Activated CD4-positive, alpha-beta T cell treated with anti-CD3 and anti-CD28 coated beads, Interleukin-2, amount 10 ng/mL, durations not matched to agents 24 days and 14 days (primary cell): ENCODE data around the gene FBH1. TPM values are rescaled to one million over a fixed set of nuclear protein-coding genes. Genes with fewer than 3 reads are reported as not detected.
A peak's percentile ranks its signal among the peaks of the same experiment; 100 is the strongest.

Experiments used
- DNase-seq: peaks from one replicate; pipeline ENCODE4 v3.0.0; 2022
- H3K27ac Mint-ChIP-seq: one replicate; pipeline ENCODE4 v1.8.0; 2022; ENCODE audit warnings: mild to moderate bottlenecking, mixed read lengths
- H3K27me3 Mint-ChIP-seq: one replicate; pipeline ENCODE4 v1.8.0; 2022; ENCODE audit warnings: mixed read lengths
- H3K36me3 Mint-ChIP-seq: one replicate; pipeline ENCODE4 v1.8.0; 2022; ENCODE audit warnings: low read depth, mild to moderate bottlenecking, mixed read lengths
- H3K4me1 Mint-ChIP-seq: one replicate; pipeline ENCODE4 v1.8.0; 2021; ENCODE audit warnings: mixed read lengths
- H3K4me3 Mint-ChIP-seq: one replicate; pipeline ENCODE4 v1.8.0; 2022; ENCODE audit warnings: mild to moderate bottlenecking, moderate library complexity, mixed read lengths
- H3K9me3 Mint-ChIP-seq: one replicate; pipeline ENCODE4 v1.8.0; 2021; ENCODE audit warnings: mixed read lengths
- intact Hi-C: fragments of 100-400 bp; cut with micrococcal nuclease; formaldehyde crosslinking; loops from one replicate; pipeline ENCODE4 v1.15.1; 2023
- total RNA-seq: library from RNA; stranded (reverse); gene quantifications from 2 replicates; pipeline ENCODE4 v1.2.3, GENCODE V29; 2022

The FBH1 gene
- total RNA-seq, 1 donor from 2014 or later: 58.4 TPM

DNA sequence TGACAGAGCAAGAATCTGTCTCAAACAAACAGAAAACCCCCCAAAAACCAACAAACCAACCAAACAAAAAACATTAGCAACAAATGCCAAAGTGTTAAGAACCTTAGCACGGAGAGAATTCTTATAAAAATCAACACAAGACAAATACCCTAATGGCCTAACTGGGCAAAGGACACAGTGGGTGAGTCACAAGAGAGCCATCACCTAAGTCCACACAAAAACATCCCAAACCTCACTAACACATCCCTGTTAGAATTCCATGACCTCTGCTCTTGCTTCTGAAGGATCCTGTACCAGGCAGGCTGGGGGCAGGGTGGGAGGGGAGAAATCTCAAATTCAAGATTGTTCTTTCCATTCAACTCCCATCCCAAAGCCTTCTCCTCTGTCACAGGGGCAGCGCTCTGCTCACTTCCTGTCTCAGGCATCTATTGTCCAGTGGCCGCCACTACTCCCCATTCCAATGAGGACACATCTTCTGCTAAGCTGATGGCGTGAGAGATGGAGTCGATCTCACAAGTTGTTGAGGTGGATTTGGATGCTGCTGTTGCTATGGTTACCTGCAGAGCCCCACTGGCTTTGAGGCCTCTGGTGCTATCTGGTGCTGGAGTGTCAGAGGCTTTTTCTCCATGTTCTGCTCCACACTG, 78.1 kb downstream of the FBH1 start:
- H3K36me3 Mint-ChIP-seq: peaks cover 30% of the 10 kb centered on the region
- no peak overlapping the region for H3K4me3 Mint-ChIP-seq
- no peak overlapping the region for H3K27ac Mint-ChIP-seq
- no peaks in the 10 kb centered on the region for H3K9me3 Mint-ChIP-seq
- H3K4me1 Mint-ChIP-seq: peaks cover 28% of the 10 kb centered on the region
- H3K27me3 Mint-ChIP-seq: no peaks in the 10 kb centered on the region
- no peak for DNase-seq
- intact Hi-C loops: no loop called here

DNA sequence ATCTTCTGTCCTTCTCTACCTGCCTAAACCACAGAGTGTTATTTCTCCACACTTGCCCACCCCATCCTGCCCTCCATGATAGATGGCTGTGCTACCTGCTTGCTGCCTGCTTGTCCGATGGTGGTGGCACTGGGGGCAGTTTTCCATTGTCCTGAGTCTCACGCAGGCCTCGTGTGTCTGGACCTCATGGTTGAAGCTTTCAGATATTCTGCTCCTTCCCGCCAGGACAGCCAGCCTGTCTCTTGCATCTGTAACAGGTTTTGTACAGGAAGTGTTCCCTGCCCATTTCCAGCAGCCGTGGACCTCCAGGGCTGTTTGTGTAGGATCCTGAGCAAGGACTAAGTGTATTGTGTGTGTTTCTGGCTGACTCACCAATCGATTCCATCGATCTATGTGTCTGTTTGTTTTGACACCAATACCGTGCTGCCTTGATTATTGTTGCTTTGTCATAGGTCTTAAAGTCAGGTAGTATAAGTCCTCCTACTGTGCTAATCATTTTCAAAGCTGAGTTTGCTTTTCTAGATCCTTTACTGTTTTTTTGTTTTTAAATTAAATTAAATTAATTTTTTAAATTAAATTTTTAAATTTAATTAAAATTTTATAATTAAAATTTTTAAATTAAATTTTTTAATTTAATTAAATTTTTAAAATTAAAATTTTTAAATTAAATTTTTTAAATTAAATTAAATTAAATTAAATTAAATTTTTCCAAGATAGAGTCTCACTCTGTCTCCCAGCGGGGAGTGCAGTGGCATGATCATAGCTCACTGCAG, 78.8 kb downstream of the FBH1 start:
- intact Hi-C loops: no loop called here
- peaks cover 29% of the 10 kb centered on the region for H3K4me1 Mint-ChIP-seq
- H3K4me3 Mint-ChIP-seq: no peak overlapping the region
- no peaks in the 10 kb centered on the region for H3K27me3 Mint-ChIP-seq
- no peaks in the 10 kb centered on the region for H3K9me3 Mint-ChIP-seq
- peaks cover 25% of the 10 kb centered on the region for H3K36me3 Mint-ChIP-seq
- H3K27ac Mint-ChIP-seq: no peak overlapping the region
- no peak for DNase-seq

DNA sequence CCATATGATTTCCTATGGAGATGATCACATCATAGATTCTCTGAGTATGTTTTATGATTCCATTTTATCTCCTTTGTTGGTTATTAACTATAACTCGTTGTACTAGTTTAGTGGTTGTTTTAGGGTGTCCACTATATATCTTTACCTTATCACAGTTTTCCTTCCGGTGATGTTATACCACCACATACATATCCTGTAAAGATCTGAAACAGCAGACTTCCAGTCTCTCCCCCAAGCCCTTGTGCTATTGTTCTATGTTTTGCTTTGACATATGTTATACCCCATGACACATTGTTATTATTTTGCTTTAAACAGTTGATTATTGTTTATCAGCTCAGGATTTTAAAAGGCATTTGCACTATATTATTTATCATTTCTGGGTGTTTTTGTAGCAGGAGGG, 80.0 kb downstream of the FBH1 start:
- H3K27ac Mint-ChIP-seq: no peak overlapping the region
- DNase-seq: no peak
- H3K27me3 Mint-ChIP-seq: no peaks in the 10 kb centered on the region
- intact Hi-C loops: no loop called here
- H3K36me3 Mint-ChIP-seq: peaks cover 25% of the 10 kb centered on the region
- H3K9me3 Mint-ChIP-seq: no peaks in the 10 kb centered on the region
- H3K4me1 Mint-ChIP-seq: peaks cover 34% of the 10 kb centered on the region
- no peak overlapping the region for H3K4me3 Mint-ChIP-seq

DNA sequence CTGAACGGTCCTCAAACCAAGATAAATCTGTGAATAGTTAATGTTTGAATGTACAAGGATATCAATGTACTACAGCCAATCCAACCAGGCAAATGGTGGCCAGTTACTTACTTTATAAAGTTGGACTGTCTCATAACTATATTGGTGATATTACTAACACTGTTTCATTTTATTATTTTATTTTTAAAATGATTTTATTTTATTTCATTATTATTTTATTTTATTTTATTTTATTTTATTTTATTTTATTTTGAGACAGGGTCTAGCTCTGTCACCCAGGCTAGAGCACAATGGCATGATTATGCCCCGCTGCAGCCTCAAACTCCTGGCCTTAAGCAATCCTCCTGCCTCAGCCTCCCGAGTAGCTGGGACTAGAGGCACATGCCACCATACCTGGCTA, 80.5 kb downstream of the FBH1 start:
- no peak for DNase-seq
- H3K4me1 Mint-ChIP-seq: peaks cover 39% of the 10 kb centered on the region
- intact Hi-C loops: no loop called here
- no peaks in the 10 kb centered on the region for H3K27me3 Mint-ChIP-seq
- H3K4me3 Mint-ChIP-seq: no peak overlapping the region
- H3K9me3 Mint-ChIP-seq: no peaks in the 10 kb centered on the region
- H3K36me3 Mint-ChIP-seq: peaks cover 24% of the 10 kb centered on the region
- no peak overlapping the region for H3K27ac Mint-ChIP-seq

DNA sequence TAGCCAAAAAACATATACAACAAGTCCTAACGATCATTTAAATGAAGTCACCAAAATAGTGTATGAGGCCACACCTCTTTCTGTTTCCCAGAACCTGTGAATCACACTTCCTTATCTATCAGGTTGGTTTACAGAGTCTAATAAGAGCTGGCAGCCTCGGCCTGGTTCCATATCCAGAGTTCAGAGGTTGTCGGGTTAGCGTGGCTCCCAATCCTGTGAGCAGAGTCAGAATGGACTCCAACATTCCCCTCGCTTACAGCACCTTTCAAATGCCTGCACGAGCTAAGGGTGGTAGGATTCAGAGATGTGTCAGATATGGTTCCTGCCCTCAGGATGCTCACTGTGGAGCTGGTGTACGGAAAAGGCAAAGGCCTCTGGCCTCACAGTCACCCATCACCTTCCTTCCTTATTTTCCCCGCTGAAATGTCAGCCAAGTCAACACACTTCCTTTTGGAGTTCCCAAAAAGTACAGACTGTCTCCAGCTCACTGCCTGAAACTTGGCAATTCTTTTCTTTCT, 81.3 kb downstream of the FBH1 start:
- DNase-seq: peak; percentile 67
- Mint-ChIP-seq H3K27me3 (no peaks in the 10 kb centered on the region), H3K4me1 (peaks cover 46% of the 10 kb centered on the region), H3K9me3 (no peaks in the 10 kb centered on the region), H3K27ac (peak overlapping the region; percentile 59), H3K36me3 (peaks cover 28% of the 10 kb centered on the region), H3K4me3 (peak overlapping the region; percentile 58)
- intact Hi-C loops: no loop called here

DNA sequence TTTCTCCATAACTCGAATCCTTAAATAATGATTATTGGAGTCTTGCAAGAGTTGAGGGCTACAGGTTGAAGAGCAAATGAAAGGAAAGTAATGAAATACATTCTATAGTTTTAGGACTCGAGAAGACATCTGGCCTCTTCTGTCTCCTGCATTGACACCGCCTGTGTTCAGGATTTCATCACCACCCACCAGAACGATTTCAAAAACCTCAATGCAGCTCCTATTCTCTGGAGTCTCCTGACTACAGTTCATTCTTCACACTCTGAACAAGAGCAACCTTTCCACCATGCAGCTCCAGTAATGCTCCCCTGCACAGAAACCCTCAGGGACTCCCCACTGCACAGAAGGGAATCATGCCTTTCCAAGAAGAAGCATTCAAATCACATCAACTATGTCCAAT, 81.8 kb downstream of the FBH1 start:
- intact Hi-C loops: no loop called here
- Mint-ChIP-seq H3K4me3 (peak overlapping the region; percentile 58), H3K27ac (peak overlapping the region; percentile 43), H3K27me3 (no peaks in the 10 kb centered on the region), H3K36me3 (peaks cover 30% of the 10 kb centered on the region), H3K4me1 (peaks cover 48% of the 10 kb centered on the region), H3K9me3 (no peaks in the 10 kb centered on the region)
- DNase-seq: no peak

DNA sequence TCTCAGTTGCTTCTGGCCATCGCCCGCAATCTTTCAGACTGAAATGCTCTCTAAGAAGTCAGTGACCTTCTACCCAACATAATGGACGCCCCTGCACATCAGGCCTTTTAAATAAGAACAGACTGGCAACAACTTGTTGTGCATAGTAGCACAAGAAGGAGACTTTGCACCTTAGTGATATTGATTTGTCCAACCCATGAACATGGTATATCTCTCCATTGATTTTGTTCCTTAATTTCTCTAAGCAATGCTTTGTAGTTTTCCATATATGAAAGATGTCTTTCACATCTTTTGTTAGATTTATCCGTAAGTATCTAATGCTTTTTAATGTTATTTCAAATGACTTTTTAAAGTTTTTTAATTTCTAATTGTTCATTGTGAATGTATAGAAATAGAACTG, 83.0 kb downstream of the FBH1 start:
- H3K27me3 Mint-ChIP-seq: no peaks in the 10 kb centered on the region
- no peak overlapping the region for H3K4me3 Mint-ChIP-seq
- H3K27ac Mint-ChIP-seq: no peak overlapping the region
- H3K36me3 Mint-ChIP-seq: peaks cover 23% of the 10 kb centered on the region
- peaks cover 48% of the 10 kb centered on the region for H3K4me1 Mint-ChIP-seq
- H3K9me3 Mint-ChIP-seq: no peaks in the 10 kb centered on the region
- DNase-seq: no peak
- intact Hi-C loops: no loop called here

DNA sequence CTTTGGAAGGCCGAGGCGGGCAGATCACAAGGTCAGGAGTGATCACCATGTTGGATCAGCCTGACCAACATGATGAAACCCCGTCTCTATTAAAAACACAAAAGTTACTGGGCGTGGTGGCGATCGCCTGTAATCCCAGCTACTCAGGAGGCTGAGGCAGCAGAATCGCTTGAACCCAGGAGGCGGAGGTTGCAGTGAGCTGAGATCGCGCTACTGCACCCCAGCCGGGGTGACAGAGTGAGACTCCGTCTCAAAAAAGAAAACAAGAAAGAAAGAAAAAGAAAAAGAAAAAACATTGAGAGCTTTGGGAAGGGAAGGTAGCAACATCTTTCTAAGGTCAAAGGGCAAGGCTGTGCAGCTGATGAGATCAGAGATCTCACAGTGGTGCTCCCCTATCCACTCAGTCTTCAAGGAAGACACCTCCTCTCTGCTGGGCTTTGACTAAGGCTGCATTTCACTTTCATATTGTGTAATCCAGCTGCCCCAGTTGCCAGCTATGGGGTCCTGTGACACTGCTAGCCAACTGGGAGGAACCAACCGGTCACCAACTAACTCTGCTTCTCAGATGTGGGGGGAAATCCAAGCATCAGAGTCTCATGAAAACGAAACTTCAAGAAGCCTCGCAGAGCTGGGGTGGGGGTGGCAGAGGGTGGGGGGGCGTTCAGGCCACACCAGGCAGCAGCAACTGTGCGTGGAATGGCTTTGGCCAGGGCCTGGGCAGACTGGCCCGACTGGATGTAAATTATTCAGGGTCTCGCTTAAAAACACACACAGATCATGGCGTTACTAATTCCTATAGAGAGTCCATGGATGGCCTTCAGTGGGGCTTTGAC, 85.8 kb downstream of the FBH1 start:
- Mint-ChIP-seq H3K27me3 (peaks cover 4% of the 10 kb centered on the region), H3K9me3 (no peaks in the 10 kb centered on the region), H3K4me3 (peak overlapping the region; percentile 97), H3K27ac (peak overlapping the region; percentile 95), H3K36me3 (peaks cover 16% of the 10 kb centered on the region), H3K4me1 (peaks cover 41% of the 10 kb centered on the region)
- intact Hi-C loops: loop anchor here (1.0 to 2.0 kb wide), 4 partner anchors 33 to 111 kb away; partner anchors contain the start of gene FBH1
- peak; percentile 90 for DNase-seq

DNA sequence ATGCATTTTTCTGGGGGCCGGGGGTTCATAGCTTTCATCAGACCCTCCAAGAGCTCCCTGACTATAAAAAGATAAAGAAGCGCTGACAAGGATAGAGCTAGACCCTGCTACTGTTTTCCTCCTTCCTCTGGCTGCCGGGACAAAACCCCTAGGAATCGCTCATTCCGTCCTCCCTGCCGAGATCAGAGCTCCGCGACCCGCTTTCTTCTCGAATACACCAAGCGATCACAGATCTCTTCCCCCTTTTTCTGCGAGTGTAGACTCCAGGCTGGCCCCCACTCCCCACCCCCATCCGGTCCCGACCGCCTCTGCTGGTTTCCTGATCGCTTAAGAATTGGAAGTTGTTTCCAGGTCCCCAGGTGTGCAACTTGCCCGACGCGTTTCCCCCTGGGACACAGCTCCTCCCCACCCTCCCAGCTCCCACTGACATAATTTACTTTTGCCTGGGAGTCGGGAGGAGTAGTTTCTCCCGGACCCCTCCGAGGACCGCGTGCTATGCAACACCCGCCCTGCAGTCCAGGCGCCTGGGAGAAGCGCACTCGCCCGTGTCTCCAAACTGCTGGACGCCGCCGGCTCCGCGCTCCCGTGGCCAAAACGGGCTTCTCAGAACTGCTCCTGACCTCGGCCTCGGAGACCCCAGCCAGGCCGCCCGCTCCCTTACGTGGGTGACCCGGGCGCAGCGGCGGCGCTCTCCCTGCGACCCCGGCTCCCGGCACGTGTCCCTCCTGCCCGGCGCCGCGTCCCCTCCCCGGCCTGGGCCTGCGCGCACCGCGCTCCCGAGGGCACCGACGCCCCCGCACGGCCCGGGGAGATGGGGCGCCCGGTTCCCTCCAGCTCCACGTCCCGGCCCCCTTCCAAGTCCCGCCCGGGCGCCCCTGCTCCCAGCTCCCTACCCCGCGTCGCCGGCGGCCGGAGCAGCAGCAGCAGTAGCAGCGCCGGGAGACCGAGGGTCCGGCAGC, 86.7 kb downstream of the FBH1 start:
- Mint-ChIP-seq H3K4me3 (peak overlapping the region; percentile 97), H3K9me3 (no peaks in the 10 kb centered on the region), H3K27me3 (peaks cover 4% of the 10 kb centered on the region), H3K4me1 (peaks cover 32% of the 10 kb centered on the region), H3K36me3 (peaks cover 16% of the 10 kb centered on the region), H3K27ac (peak overlapping the region; percentile 95)
- intact Hi-C loops: loop anchor here (1.0 to 2.0 kb wide), 4 partner anchors 33 to 110 kb away; partner anchors contain the start of gene FBH1
- DNase-seq: peak; percentile 80

DNA sequence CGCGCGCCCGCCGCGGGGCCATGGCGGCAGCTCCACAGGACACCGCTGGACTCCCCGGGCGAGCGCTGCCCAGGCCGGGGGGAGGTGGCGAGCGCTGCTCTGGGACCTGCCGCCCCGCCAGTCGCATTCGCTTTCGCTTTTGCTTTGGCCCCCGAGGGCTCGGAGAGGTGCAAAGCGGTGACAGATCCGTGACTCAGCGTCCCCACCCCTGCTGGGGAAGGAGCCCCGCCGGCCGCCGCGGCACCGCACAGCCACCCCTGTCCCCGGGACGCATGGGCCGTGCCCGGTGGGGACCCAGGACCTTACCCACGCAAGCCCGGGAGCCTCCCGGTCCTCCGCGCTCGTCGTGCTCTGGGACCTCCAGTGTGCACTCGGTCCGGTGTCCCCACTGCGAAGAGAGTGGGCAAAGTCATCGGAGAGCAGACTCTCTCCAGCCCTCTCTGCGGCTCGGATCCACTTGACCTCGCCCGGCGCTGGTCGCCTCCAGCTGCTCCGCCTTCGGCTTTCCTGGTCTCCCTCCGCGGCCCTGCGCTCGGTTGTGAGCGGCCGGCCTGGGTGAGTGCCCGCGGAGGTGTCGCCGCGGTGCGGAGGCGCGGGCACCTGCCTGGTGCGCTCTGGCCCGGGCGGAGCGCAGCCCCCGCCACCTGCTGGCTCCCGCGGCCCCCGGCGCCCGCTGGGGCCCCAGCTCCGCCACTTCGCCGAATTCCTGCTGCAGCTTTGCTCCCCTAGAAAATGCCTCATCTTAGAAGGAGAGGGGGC, 87.6 kb downstream of the FBH1 start, which contains the start of gene IL15RA:
Gene IL15RA, minus strand, starts transcription at position 73 of the 759 bp plus-strand sequence. Its CDS starts 51 bp downstream, at position 22.
- peak within 1 kb of the TSS; percentile 97 for H3K4me3 Mint-ChIP-seq
- H3K27ac Mint-ChIP-seq: peak within 1 kb of the TSS; percentile 95
- peaks cover 4% of the 10 kb centered on the region for H3K27me3 Mint-ChIP-seq
- peak; percentile 97 for DNase-seq
- peaks cover 27% of the 10 kb centered on the region for H3K4me1 Mint-ChIP-seq
- H3K9me3 Mint-ChIP-seq: no peaks in the 10 kb centered on the region
- intact Hi-C loops: loop anchor here (2.0 kb wide), 3 partner anchors 73 to 109 kb away; partner anchors contain the start of gene FBH1
- peaks cover 16% of the 10 kb centered on the region for H3K36me3 Mint-ChIP-seq

DNA sequence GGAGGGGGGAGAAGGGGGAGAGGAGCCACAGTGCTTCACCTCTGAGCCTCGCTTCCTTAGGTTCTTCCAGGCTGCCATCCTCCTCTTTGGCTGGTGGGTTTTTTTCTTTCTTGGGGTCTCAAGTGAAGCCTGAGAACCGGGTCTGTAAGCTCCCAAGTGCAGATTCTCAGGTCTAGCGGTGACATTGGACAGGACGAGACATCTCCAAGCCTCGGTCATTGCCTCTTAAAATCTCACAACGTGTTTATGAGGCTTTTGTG, 88.1 kb downstream of the FBH1 start:
- no peaks in the 10 kb centered on the region for H3K9me3 Mint-ChIP-seq
- H3K4me1 Mint-ChIP-seq: peaks cover 23% of the 10 kb centered on the region
- peaks cover 5% of the 10 kb centered on the region for H3K27me3 Mint-ChIP-seq
- H3K27ac Mint-ChIP-seq: peak overlapping the region; percentile 92
- no peak for DNase-seq
- intact Hi-C loops: no loop called here
- peaks cover 13% of the 10 kb centered on the region for H3K36me3 Mint-ChIP-seq
- peak overlapping the region; percentile 97 for H3K4me3 Mint-ChIP-seq

DNA sequence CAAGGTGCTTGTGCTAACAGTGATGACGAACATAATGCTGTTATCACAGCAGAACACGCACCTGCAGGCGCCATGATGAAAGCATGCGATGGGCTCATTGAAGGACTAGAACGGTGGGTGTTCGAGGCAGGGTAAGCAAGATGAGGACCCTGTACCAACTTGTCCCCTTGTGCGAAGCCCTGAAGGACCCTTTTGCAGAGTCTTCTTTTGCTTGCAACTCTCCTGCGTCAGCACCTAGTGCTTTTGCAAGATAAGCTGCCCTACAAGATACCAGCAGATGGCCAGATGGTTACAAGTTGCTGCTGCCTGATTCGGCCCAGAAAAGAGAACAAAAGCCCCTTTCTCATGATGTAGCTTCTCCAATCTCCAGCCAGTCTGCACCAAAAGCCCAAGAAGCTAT, 91.5 kb downstream of the FBH1 start:
- Mint-ChIP-seq H3K27ac (no peak overlapping the region), H3K4me3 (no peak overlapping the region), H3K4me1 (peaks cover 6% of the 10 kb centered on the region), H3K27me3 (peaks cover 12% of the 10 kb centered on the region), H3K36me3 (peaks cover under 1% of the 10 kb centered on the region), H3K9me3 (no peaks in the 10 kb centered on the region)
- no peak for DNase-seq
- intact Hi-C loops: no loop called here
